Prostate gland (tissue), 2 donors: Measurements from ENCODE around the gene TCTA. TPM values are rescaled to one million over a fixed set of nuclear protein-coding genes. Genes with fewer than 3 reads are reported as not detected.

Source experiments
- DNase-seq: peaks from one replicate; pipeline ENCODE4 v3.0.0-alpha.2; 2019; ENCODE audit warnings: low spot score
- H3K27ac ChIP-seq, 2 donors: fragments of 200-600 bp; sonication (generic); 2 replicates each; pipeline ENCODE4 v1.5.1; 2017 to 2019
- H3K27me3 ChIP-seq: fragments of 200-600 bp; sonication (generic); replicated peaks from 2 replicates; pipeline ENCODE4 v1.5.1; 2019; ENCODE audit not compliant: insufficient read depth
- H3K36me3 ChIP-seq, 2 donors: fragments of 200-600 bp; sonication (generic); 1 replicate in 1 of 2; 2 replicates in 1 of 2; pipeline versions ENCODE4 v1.5.1 to v1.8.1; 2017 to 2019
- H3K4me1 ChIP-seq: fragments of 200-600 bp; sonication (generic); replicated peaks from 2 replicates; pipeline ENCODE4 v1.5.1; 2019
- H3K4me3 ChIP-seq, 2 donors: fragments of 200-600 bp; sonication (generic); 2 replicates each; pipeline ENCODE4 v1.5.1; 2017 to 2019
- H3K9me3 ChIP-seq: fragments of 200-600 bp; sonication (generic); 2 replicates; pipeline ENCODE4 v1.5.1; 2017
- CTCF ChIP-seq, 4 experiments: fragments of 200-600 bp in 2 of 4; fragments of 450-650 bp in 2 of 4; sonication (generic) in 2 of 4; IDR thresholded peaks; 1 replicate in 3 of 4; 2 replicates in 1 of 4; pipeline ENCODE4 v1.5.1; 2016 to 2019; ENCODE audit warnings: antibody characterized with exemption in 4 of 4, mild to moderate bottlenecking in 2 of 4, moderate library complexity in 2 of 4
- POLR2A ChIP-seq: fragments of 450-650 bp; IDR thresholded peaks from one replicate; pipeline ENCODE4 v1.6.1; 2016; ENCODE audit warnings: antibody characterized with exemption, mild to moderate bottlenecking
- POLR2AphosphoS5 ChIP-seq: sonication (generic); formaldehyde crosslinking; IDR thresholded peaks from one replicate; pipeline ENCODE4 v1.6.1; 2017; ENCODE audit warnings: antibody characterized with exemption
- WGBS: methylation state at CpG from one replicate; pipeline ENCODE4 v1.1.5; 2018; 5-methylcytosine and 5-hydroxymethylcytosine counted together
- intact Hi-C: fragments of 100-400 bp; cut with DNase I; formaldehyde crosslinking; loops from one replicate; pipeline ENCODE4 v1.14.2; 2022
- total RNA-seq, 2 donors: library from RNA; depleted of rRNA; stranded (reverse); fragments of >200 nt; gene quantifications; one replicate each; pipeline ENCODE4 v1.1.0, GENCODE V29; 2016

Gene TCTA
- total RNA-seq, 2 donors from 2014 or later: 39.6 to 70.0 TPM

- Histone ChIP-seq H3K36me3 (no peaks in the 10 kb centered on the region), H3K27ac (no peak overlapping the region), H3K4me1 (no peaks in the 10 kb centered on the region), H3K4me3 (no peak overlapping the region), H3K27me3 (no peaks in the 10 kb centered on the region), H3K9me3 (no peaks in the 10 kb centered on the region)
- intact Hi-C loops: no loop called here
- no peak for TF ChIP-seq CTCF (IDR thresholded peaks at IDR 0.05)
- no peak for TF ChIP-seq POLR2A
- no peak for TF ChIP-seq POLR2AphosphoS5
- WGBS: 89% methylated on average over 3 of the region's 3 CpGs
- no peak for DNase-seq
These were observed 44.2 kb downstream of the TCTA start for GRCh38 chr3:49456466-49456865.

- Histone ChIP-seq H3K27me3 (no peaks in the 10 kb centered on the region), H3K4me1 (no peaks in the 10 kb centered on the region), H3K4me3 (no peak overlapping the region), H3K9me3 (no peaks in the 10 kb centered on the region), H3K36me3 (no peaks in the 10 kb centered on the region), H3K27ac (no peak overlapping the region)
- TF ChIP-seq POLR2AphosphoS5: no peak
- no peak for TF ChIP-seq CTCF (IDR thresholded peaks at IDR 0.05)
- TF ChIP-seq POLR2A: no peak
- 89% methylated on average over 2 of the region's 2 CpGs for WGBS
- intact Hi-C loops: no loop called here
- DNase-seq: no peak
These were observed 48.1 kb downstream of the TCTA start for GRCh38 chr3:49460188-49460890.

GRCh38 chr3:49460956-49461355 is 48.7 kb downstream of the TCTA start:
- Histone ChIP-seq H3K27me3 (no peaks in the 10 kb centered on the region), H3K36me3 (no peaks in the 10 kb centered on the region), H3K4me3 (no peak overlapping the region), H3K9me3 (no peaks in the 10 kb centered on the region), H3K4me1 (no peaks in the 10 kb centered on the region), H3K27ac (no peak overlapping the region)
- 93% methylated on average over 4 of the region's 4 CpGs for WGBS
- DNase-seq: no peak
- intact Hi-C loops: no loop called here
- TF ChIP-seq POLR2AphosphoS5 (no peak), POLR2A (no peak), CTCF (IDR thresholded peaks at IDR 0.05) (no peak)

- intact Hi-C loops: no loop called here
- H3K27ac ChIP-seq: no peak overlapping the region
- H3K9me3 ChIP-seq: no peaks in the 10 kb centered on the region
- DNase-seq: no peak
- WGBS: 15% methylated on average over 1 of the region's 1 CpG
- no peaks in the 10 kb centered on the region for H3K4me1 ChIP-seq
- no peak overlapping the region for H3K4me3 ChIP-seq
- no peaks in the 10 kb centered on the region for H3K36me3 ChIP-seq
- no peak for TF ChIP-seq CTCF (IDR thresholded peaks at IDR 0.05)
- H3K27me3 ChIP-seq: no peaks in the 10 kb centered on the region
These were observed 49.4 kb downstream of the TCTA start for GRCh38 chr3:49461443-49462171.

GRCh38 chr3:49462222-49462621 is 50.0 kb downstream of the TCTA start:
- Histone ChIP-seq H3K27ac (no peak overlapping the region), H3K4me1 (no peaks in the 10 kb centered on the region)

More at GRCh38 chr3:49462222-49462621, 50.0 kb downstream of the TCTA start:
- H3K9me3 ChIP-seq: no peaks in the 10 kb centered on the region
- intact Hi-C loops: no loop called here
- no peak for DNase-seq
- 57% methylated on average over 3 of the region's 3 CpGs for WGBS
- H3K4me3 ChIP-seq: no peak overlapping the region
- TF ChIP-seq POLR2AphosphoS5 (no peak), POLR2A (no peak), CTCF (IDR thresholded peaks at IDR 0.05) (no peak)
- no peaks in the 10 kb centered on the region for H3K27me3 ChIP-seq
- no peaks in the 10 kb centered on the region for H3K36me3 ChIP-seq
